SJSA1 (cell line): ENCODE measurements around the gene PCSK6. TPM values are rescaled to one million over a fixed set of nuclear protein-coding genes. Genes with fewer than 3 reads are reported as not detected.
"Not testable (repeated sequence)": the region's sequence is repeated elsewhere in the genome, so short reads cannot be mapped to it uniquely, and the experiment has no call there.

ENCODE experiments used
- DNase-seq, 2 experiments: peaks; one replicate each; pipeline ENCODE4 v3.0.0-alpha.2; 2015 to 2020; ENCODE audit warnings: low spot score in 2 of 2, low read depth in 1 of 2
- H3K27ac ChIP-seq: fragments of 250-450 bp; sonication (Bioruptor Pico); 2 replicates; pipeline ENCODE4 v1.5.1; 2020; ENCODE audit warnings: mild to moderate bottlenecking, moderate library complexity
- H3K27me3 ChIP-seq: fragments of 250-450 bp; sonication (Bioruptor Pico); replicated peaks from 2 replicates; pipeline ENCODE4 v1.5.1; 2020; ENCODE audit warnings: mild to moderate bottlenecking, moderate library complexity
- H3K36me3 ChIP-seq: fragments of 250-450 bp; sonication (Bioruptor Pico); 2 replicates; pipeline ENCODE4 v1.5.1; 2020; ENCODE audit warnings: mild to moderate bottlenecking
- H3K4me1 ChIP-seq: fragments of 250-450 bp; sonication (Bioruptor Pico); replicated peaks from 2 replicates; pipeline ENCODE4 v1.6.1; 2021; ENCODE audit warnings: mild to moderate bottlenecking
- H3K4me3 ChIP-seq: fragments of 250-450 bp; sonication (Bioruptor Pico); 2 replicates; pipeline ENCODE4 v1.5.1; 2020; ENCODE audit warnings: mild to moderate bottlenecking
- H3K9me3 ChIP-seq: fragments of 250-450 bp; sonication (Bioruptor Pico); replicated peaks from 2 replicates; pipeline ENCODE4 v1.5.1; 2020; ENCODE audit warnings: mild to moderate bottlenecking
- total RNA-seq: library from RNA; depleted of rRNA; stranded (reverse); fragments of >200 nt; shearing (Covaris generic); gene quantifications from 2 replicates; pipeline ENCODE4 v1.2.3, GENCODE V29; 2014

The PCSK6 gene
- total RNA-seq, 1 experiment from 2014 or later, result 1.7 TPM

- Histone ChIP-seq H3K36me3 (no peaks in the 10 kb centered on the region), H3K4me1 (peaks cover 10% of the 10 kb centered on the region), H3K9me3 (no peaks in the 10 kb centered on the region), H3K27me3 (0 out of 2 replicates have a peak, but pooled peaks cover 3% of the 10 kb centered on the region), H3K4me3 (no peak overlapping the region), H3K27ac (no peak overlapping the region)
- DNase-seq, result peak in 1 of 2 experiments; percentile 36
Observed at GRCh38 chr15:101369676-101370075, 119.8 kb downstream of the PCSK6 start.

DNA sequence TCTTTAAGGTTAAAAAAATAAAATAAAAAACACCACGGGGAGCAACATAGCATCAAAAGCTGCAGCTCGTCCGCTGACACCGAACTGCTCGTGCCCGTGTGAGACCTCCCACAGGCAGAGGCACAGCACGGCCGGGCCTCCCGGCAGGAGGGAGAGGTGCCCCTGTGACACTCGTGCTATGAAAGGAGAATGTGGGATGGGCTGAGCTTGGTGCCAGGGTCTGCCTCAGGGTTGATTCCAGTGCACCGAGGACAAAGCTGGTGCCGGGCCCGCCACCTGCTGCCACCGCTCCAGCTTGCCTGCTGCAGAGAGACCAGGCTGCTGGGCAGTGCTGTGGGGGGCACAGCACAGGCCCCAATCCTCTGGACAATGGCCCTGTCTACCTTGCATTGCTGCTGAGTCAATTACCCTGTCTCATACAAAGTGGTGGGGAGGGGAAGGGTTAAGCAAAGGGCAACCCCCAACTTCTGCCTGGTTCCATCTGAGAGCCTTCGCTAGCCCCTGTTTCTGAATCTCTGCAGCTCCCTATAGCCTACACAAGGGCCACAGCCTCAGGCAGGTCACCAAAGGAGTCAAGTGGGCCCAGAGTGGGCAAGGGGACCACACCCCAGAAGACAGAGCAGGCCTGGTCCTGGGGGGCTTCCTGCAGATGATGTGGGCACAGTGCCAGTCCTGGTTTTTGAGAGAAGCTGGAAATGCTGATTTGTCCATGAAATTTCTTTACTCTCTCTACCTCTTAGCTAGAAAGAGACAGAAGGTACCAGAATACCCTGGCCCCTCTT is 120.5 kb downstream of the PCSK6 start:
- no peaks in the 10 kb centered on the region for H3K36me3 ChIP-seq
- no peak for DNase-seq
- no peak overlapping the region for H3K27ac ChIP-seq
- no peaks in the 10 kb centered on the region for H3K9me3 ChIP-seq
- 0 out of 2 replicates have a peak, but pooled peaks cover 3% of the 10 kb centered on the region for H3K27me3 ChIP-seq
- H3K4me3 ChIP-seq, result no peak overlapping the region
- H3K4me1 ChIP-seq, result peaks cover 10% of the 10 kb centered on the region

DNA sequence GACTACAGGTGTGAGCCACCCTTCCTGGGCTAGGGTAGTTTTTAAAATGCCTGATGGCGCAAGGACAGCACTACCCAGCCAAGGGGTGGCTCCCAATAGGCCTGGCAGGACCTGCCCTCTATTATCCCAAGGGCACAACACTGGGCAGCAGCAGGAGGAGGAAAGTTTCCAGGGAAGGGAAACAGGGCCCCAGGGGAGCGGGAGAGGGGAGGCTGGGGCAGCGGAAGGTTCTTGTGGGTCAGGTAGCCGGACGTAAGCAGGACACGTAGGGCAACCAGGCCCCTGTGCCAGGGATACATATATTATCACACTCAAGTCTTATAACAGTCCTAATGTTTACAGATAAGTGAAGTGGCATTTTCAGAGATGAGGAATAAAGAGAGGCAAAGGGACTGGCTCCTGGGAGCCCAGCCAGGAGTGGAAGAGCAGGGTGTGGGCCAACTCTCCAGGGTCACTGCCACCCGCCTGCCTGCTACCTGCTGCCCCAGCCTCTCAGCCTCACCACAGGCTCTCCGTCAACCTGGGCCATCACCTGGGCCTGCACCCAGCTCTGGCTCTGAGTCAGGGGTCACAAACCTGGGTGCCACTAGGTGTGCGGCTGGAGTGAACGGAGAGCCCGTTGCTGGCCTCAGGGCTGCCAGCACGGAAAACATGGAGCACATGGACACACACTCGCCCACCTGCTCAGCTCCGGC is 121.3 kb downstream of the PCSK6 start:
- H3K9me3 ChIP-seq, result no peaks in the 10 kb centered on the region
- no peak overlapping the region for H3K4me3 ChIP-seq
- H3K4me1 ChIP-seq, result peaks cover 10% of the 10 kb centered on the region
- no peaks in the 10 kb centered on the region for H3K36me3 ChIP-seq
- no peak overlapping the region for H3K27ac ChIP-seq
- H3K27me3 ChIP-seq, result 0 out of 2 replicates have a peak, but pooled peaks cover 3% of the 10 kb centered on the region
- no peak for DNase-seq

GRCh38 chr15:101366853-101367252 is 122.7 kb downstream of the PCSK6 start:
- DNase-seq, result no peak
- no peak overlapping the region for H3K27ac ChIP-seq
- no peaks in the 10 kb centered on the region for H3K36me3 ChIP-seq
- H3K4me3 ChIP-seq, result no peak overlapping the region
- H3K9me3 ChIP-seq, result no peaks in the 10 kb centered on the region
- peaks cover 2% of the 10 kb centered on the region for H3K4me1 ChIP-seq
- 0 out of 2 replicates have a peak, but pooled peaks cover 3% of the 10 kb centered on the region for H3K27me3 ChIP-seq

GRCh38 chr15:101362986-101363566 is 126.4 kb downstream of the PCSK6 start:
- H3K9me3 ChIP-seq, result no peaks in the 10 kb centered on the region

DNA sequence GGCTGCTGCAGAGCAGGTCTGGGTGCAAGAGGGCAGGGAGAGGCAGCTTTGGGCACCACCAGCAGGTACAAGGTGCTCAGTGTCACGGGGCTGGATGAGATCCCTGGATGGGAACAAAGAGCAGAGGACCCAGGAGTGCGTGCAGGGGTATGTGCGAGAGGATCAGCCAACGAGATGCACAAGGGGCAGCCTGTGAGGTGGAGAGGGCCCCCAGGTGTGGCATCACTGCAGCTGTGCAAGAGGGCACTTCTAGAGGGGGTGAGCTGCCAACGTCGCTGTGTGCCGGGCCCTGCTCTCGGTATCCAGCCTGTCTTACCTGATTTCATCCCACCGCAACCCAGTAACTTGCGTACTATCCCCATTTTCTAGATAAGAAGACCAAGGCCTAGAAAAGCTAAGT is 127.1 kb downstream of the PCSK6 start:
- Histone ChIP-seq H3K9me3 (no peaks in the 10 kb centered on the region), H3K4me1 (peaks cover 11% of the 10 kb centered on the region), H3K27me3 (peaks cover 3% of the 10 kb centered on the region; the same call in 1 of the 2 replicates), H3K36me3 (no peaks in the 10 kb centered on the region), H3K4me3 (no peak overlapping the region), H3K27ac (no peak overlapping the region)
- no peak for DNase-seq

More at GRCh38 chr15:101362986-101363566, 126.4 kb downstream of the PCSK6 start:
- H3K27ac ChIP-seq, result no peak overlapping the region
- peaks cover 3% of the 10 kb centered on the region; the same call in 1 of the 2 replicates for H3K27me3 ChIP-seq
- H3K36me3 ChIP-seq, result no peaks in the 10 kb centered on the region
- H3K4me3 ChIP-seq, result no peak overlapping the region
- peaks cover 11% of the 10 kb centered on the region for H3K4me1 ChIP-seq
- no peak for DNase-seq

DNA sequence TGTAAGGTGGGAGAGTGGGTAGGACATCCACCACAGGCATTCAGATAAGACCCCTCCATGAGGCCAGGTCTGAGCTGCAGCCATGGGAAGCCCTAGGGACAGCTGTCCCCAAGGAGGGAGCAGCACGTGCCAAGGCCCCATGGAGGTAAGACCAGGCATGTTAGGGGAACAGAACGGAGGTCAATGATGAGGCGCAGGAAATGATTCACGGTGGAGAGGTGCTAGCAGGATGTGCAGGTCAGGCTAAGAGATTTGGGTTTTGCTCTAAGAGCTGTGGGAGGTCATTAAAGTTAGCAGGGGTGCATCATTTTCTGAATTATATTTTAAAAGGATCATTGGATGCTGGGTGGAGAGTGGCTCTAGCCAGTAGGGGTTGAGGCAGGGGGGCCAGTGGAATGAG is 128.1 kb downstream of the PCSK6 start:
- Histone ChIP-seq H3K4me1 (peaks cover 11% of the 10 kb centered on the region), H3K9me3 (no peaks in the 10 kb centered on the region)
- DNase-seq, result no peak

DNA sequence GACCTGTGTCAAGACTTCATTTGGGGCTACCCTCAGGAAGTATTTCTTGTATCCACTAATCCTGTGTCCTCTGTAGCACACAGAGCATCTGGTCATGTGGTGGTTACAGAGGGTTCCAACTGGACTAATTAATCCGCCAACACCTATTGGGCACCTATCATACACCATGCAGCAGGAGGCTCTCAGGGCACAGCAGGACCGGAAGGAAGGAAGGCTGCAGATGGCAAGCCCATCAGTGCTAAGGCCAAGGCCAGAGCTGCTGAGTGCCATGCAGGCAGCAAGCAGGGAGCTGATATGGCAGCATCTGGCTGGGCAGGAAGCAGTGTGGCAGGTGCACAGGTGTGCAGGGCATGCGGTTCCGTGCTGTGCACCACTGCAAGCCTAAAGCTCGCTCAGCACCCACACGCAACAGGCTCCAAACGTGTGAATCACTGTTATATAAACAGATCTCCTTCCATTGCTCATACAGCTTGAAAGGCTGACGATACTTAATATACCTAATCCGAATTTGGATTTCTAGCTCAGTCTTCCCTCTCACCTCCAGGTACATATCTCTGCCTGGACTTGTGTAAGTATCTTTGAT is 130.1 kb downstream of the PCSK6 start:
- no peaks in the 10 kb centered on the region; the same call in 1 of the 2 replicates for H3K27me3 ChIP-seq
- H3K9me3 ChIP-seq, result no peaks in the 10 kb centered on the region
- H3K36me3 ChIP-seq, result no peaks in the 10 kb centered on the region
- H3K4me3 ChIP-seq, result no peak overlapping the region
- no peak for DNase-seq
- no peak overlapping the region for H3K27ac ChIP-seq
- H3K4me1 ChIP-seq, result peaks cover 11% of the 10 kb centered on the region

More for the DNA sequence above, 128.1 kb downstream of the PCSK6 start:
- no peak overlapping the region for H3K27ac ChIP-seq
- H3K36me3 ChIP-seq, result no peaks in the 10 kb centered on the region
- no peak overlapping the region for H3K4me3 ChIP-seq
- peaks cover 3% of the 10 kb centered on the region; the same call in 1 of the 2 replicates for H3K27me3 ChIP-seq

DNA sequence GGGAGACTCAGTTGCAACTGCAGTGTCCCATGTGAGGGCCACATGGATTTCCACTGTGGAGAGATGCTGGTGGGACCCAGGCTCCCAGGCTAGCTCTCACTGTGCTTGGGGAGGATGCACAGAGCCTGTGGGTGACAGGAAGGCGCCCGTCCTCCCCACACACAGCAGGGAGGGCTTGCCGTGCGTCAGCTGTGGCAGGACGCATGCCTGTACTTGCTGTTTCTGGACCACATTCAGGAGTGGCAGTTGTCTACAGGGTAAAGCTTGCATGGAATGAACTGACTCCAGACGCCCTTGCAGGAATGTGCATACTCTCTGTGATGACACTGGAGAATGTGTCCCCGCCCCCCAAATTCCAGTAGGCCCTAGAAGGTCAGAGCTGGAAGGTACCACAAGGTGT is 130.6 kb downstream of the PCSK6 start:
- H3K4me3 ChIP-seq, result no peak overlapping the region
- no peaks in the 10 kb centered on the region for H3K9me3 ChIP-seq
- DNase-seq, result peak in 1 of 2 experiments; percentile 19
- H3K27ac ChIP-seq, result no peak overlapping the region
- no peaks in the 10 kb centered on the region for H3K36me3 ChIP-seq
- H3K4me1 ChIP-seq, result peaks cover 11% of the 10 kb centered on the region
- H3K27me3 ChIP-seq, result no peaks in the 10 kb centered on the region; the same call in 1 of the 2 replicates

- Histone ChIP-seq H3K27me3 (no peaks in the 10 kb centered on the region; the same call in 1 of the 2 replicates), H3K4me3 (no peak overlapping the region), H3K27ac (no peak overlapping the region), H3K9me3 (no peaks in the 10 kb centered on the region), H3K36me3 (no peaks in the 10 kb centered on the region), H3K4me1 (peaks cover 11% of the 10 kb centered on the region)
- DNase-seq, result peak in 1 of 2 experiments; percentile 37
Observed at GRCh38 chr15:101357885-101358284, 131.6 kb downstream of the PCSK6 start.

- Histone ChIP-seq H3K4me1 (peaks cover 11% of the 10 kb centered on the region), H3K36me3 (no peaks in the 10 kb centered on the region), H3K27ac (no peak overlapping the region), H3K27me3 (no peaks in the 10 kb centered on the region; the same call in 1 of the 2 replicates), H3K4me3 (no peak overlapping the region), H3K9me3 (no peaks in the 10 kb centered on the region)
- DNase-seq, result peak in 1 of 2 experiments; percentile 38
Observed at GRCh38 chr15:101357333-101357732, 132.2 kb downstream of the PCSK6 start.

DNA sequence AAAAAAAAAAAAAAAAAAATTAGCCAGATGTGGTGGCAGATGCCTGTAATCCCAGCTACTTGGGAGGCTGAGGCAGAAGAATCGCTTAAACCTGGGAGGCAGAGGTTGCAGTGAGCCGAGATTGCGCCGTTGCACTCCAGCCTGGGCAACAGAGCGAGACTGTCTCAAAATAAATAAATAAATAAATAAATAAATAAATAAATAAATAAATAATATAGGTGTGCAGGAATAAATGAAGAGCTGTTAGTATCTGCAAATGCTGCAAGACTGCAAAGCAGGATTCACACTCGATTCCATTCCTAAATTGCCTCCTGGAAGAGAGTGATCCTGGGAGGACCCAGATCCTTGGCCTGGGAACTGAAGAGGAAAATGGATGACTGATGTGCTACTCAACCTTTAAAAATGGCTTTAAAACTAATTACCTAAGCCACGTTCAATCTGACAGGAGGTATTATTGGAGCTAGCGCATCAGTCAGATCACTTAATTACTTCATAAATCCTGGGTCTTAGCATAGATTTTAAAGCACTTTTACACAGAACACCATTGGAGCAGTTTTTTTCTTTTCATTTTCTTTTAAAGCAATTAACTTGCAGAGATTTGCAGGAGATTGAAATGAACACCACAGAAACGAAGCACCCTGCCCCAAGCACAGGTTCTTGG is 132.9 kb downstream of the PCSK6 start:
- H3K4me1 ChIP-seq, result peaks cover 11% of the 10 kb centered on the region
- H3K27ac ChIP-seq, H3K9me3 ChIP-seq, DNase-seq, H3K36me3 ChIP-seq, H3K4me3 ChIP-seq, H3K27me3 ChIP-seq: not testable (repeated sequence)
